Right ventricle myocardium superior (tissue), 1 donor: ENCODE results near the gene CTTNBP2. TPM values are rescaled to one million over a fixed set of nuclear protein-coding genes. Genes with fewer than 3 reads are reported as not detected.

Experiments
- ATAC-seq: fragments of 200-7000 bp; cut with Tn5 transposase; one replicate; pipeline ENCODE4 v1.9.1; 2020; ENCODE audit warnings: mild to moderate bottlenecking; ENCODE audit not compliant: poor library complexity
- DNase-seq: peaks from one replicate; pipeline ENCODE4 v3.0.0-alpha.2; 2020
- intact Hi-C: fragments of 100-400 bp; cut with DNase I; formaldehyde crosslinking; loops from one replicate; pipeline ENCODE4 v1.11.2; 2022
- total RNA-seq: library from RNA; stranded (reverse); fragmentation: NEBNext Ultra II Directional; extraction: Animal tissue kit (Norgen Biotek cat#: 25700); gene quantifications from one replicate; pipeline ENCODE4 v1.2.1, GENCODE V29; 2021
- donor health status: DM: no; HTN: yes; CAD: no; lungs with severe emphysema.

CTTNBP2 gene
- total RNA-seq, 1 donor from 2014 or later, result 2.0 TPM

- DNase-seq, result no peak
- intact Hi-C loops, result no loop called here
- ATAC-seq, result no peak
Measured at GRCh38 chr7:117683430-117684175, 189.6 kb downstream of the CTTNBP2 start.

GRCh38 chr7:117682681-117683385 is 190.4 kb downstream of the CTTNBP2 start:
- DNase-seq, result no peak
- intact Hi-C loops, result no loop called here
- ATAC-seq, result no peak

GRCh38 chr7:117679120-117679519 is 194.1 kb downstream of the CTTNBP2 start:
- intact Hi-C loops, result no loop called here
- ATAC-seq, result no peak

GRCh38 chr7:117675497-117676435 is 197.5 kb downstream of the CTTNBP2 start:
- ATAC-seq (no peak), DNase-seq (no peak)
- intact Hi-C loops, result no loop called here

More at GRCh38 chr7:117679120-117679519, 194.1 kb downstream of the CTTNBP2 start:
- DNase-seq, result no peak

- DNase-seq (no peak), ATAC-seq (no peak)
- intact Hi-C loops, result no loop called here
Measured at GRCh38 chr7:117674617-117675016, 198.6 kb downstream of the CTTNBP2 start.

GRCh38 chr7:117673839-117674238 is 199.4 kb downstream of the CTTNBP2 start:
- intact Hi-C loops, result no loop called here
- DNase-seq (no peak), ATAC-seq (peak; percentile 81)

- DNase-seq (peak; percentile 46), ATAC-seq (peak; percentile 84)
- intact Hi-C loops, result no loop called here
Measured at GRCh38 chr7:117673367-117673766, 199.9 kb downstream of the CTTNBP2 start.

- intact Hi-C loops, result no loop called here
- no peak for DNase-seq
- no peak for ATAC-seq
Measured at GRCh38 chr7:117672453-117672852, 200.8 kb downstream of the CTTNBP2 start.

GRCh38 chr7:117669818-117670217 is 203.4 kb downstream of the CTTNBP2 start:
- intact Hi-C loops, result no loop called here
- no peak for ATAC-seq
- DNase-seq, result no peak

GRCh38 chr7:117667456-117667855 is 205.8 kb downstream of the CTTNBP2 start:
- intact Hi-C loops, result no loop called here
- ATAC-seq, result no peak
- no peak for DNase-seq

GRCh38 chr7:117666689-117667088 is 206.6 kb downstream of the CTTNBP2 start:
- DNase-seq (no peak), ATAC-seq (no peak)
- intact Hi-C loops, result no loop called here

- DNase-seq (no peak), ATAC-seq (no peak)
- intact Hi-C loops, result no loop called here
Measured at GRCh38 chr7:117666031-117666430, 207.2 kb downstream of the CTTNBP2 start.

GRCh38 chr7:117665368-117665767 is 207.9 kb downstream of the CTTNBP2 start:
- DNase-seq (no peak), ATAC-seq (no peak)
- intact Hi-C loops, result no loop called here

- intact Hi-C loops, result no loop called here
- ATAC-seq, result no peak
- DNase-seq, result no peak
Measured at GRCh38 chr7:117664047-117664446, 209.2 kb downstream of the CTTNBP2 start.

GRCh38 chr7:117661328-117661727 is 211.9 kb downstream of the CTTNBP2 start:
- DNase-seq, result no peak
- intact Hi-C loops, result no loop called here
- ATAC-seq, result no peak
